CD4-positive, alpha-beta T cell treated with Interferon gamma for 1 hour (primary cell): Measurements from ENCODE around the gene MLH1.

Source experiments
- DNase-seq: peaks from one replicate; pipeline ENCODE4 v3.0.0-alpha.2; 2020

MLH1 gene

GRCh38 chr3:36981006-36981405 lies 12.3 kb upstream of the MLH1 start:
- no peak for DNase-seq

DNA sequence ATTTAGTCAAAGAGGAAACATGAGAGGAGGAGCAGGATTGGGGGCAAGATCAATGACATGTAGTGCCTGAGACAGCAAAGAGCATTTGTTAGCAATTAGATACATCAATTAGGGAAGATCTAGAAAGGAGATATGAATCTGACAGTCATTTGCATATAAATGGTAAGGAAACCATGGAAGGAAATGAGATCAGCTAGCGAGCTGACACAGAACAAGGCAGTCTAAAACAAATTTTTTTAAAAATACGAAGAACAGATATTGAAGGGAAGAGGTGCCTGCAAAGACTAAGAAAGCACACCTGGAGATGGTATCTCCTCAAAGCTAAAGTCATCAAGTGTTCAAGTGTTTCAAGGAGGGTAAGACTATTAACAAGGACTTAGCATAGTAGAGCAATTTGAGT lies 5.0 kb upstream of the MLH1 start:
- no peak for DNase-seq

- no peak for DNase-seq
Observed at GRCh38 chr3:36989005-36989404, 4.3 kb upstream of the MLH1 start.

DNA sequence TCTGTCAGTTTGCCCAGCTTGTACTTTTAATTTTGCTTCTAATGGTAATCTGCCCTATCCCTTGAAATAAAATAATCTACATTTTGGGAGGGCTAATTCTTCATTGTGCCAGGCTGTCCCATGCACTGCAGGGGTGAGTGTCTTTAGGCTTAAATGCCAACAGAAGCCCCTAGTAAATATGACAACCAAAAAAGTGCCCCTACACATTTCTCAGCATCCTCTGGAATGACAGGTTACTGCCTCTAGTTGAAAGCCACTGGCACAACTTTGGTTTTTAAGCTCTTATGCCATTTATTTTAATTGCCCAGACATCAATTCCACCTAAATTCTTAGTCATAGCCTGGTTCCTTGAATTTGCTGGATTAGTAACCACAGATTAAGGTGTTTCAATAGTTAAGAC lies 3.8 kb upstream of the MLH1 start:
- no peak for DNase-seq

- DNase-seq: no peak
Observed at GRCh38 chr3:36991147-36991546, 2.2 kb upstream of the MLH1 start.

- peak; percentile 18 for DNase-seq
Observed at GRCh38 chr3:36991923-36992805, 1.2 kb upstream of the MLH1 start.

GRCh38 chr3:36992806-36993325 lies 452 bp upstream of the MLH1 start, which contains the start of gene EPM2AIP1:
TSS of gene EPM2AIP1 (minus strand) at chr3:36993131. CDS start at chr3:36993077, 54 bp downstream.
- DNase-seq: no peak

DNA sequence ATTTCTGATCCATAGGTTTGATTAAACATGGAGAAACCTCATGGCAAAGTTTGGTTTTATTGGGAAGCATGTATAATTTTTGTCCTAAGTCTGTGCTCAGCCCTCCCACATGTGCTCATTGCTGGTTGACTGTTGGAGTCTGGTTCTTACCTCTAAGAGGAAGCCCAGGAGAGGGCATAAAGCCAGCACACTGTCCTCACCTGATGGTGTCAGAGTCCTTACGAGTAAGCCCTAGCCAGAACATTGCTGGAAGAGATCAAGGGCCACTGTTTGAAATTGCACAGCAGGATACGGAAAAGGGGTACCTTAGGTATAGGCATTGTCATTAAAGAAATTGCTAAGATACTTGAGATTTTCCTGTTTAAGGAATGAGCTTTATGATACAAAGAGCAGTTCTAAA lies 21.3 kb downstream of the MLH1 start:
- DNase-seq: no peak

- no peak for DNase-seq
Observed at GRCh38 chr3:37015642-37016041, 22.3 kb downstream of the MLH1 start.

DNA sequence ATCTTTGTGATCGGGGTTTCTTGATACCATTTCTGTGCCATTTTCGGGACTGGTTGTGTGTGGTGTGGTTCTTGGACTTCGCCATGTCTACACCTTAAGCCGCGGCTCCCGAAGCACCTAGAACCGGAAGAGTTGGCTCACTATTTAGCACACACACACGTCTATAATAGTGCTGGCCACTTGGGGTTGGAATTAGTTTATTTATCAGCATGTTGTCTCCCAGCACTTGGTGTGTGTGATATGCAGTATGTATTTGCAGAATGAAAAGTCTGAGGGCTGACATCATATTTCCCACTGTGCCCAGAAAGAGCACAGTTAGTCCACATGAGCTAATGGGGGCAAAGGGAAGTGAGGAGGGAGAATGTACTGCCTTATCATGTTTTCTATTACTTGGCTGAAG lies 23.6 kb downstream of the MLH1 start:
- DNase-seq: no peak

GRCh38 chr3:37017683-37018082 lies 24.4 kb downstream of the MLH1 start:
- no peak for DNase-seq

GRCh38 chr3:37024092-37024491 lies 30.8 kb downstream of the MLH1 start:
- DNase-seq: no peak

GRCh38 chr3:37024820-37025405 lies 31.6 kb downstream of the MLH1 start:
- DNase-seq: no peak

- no peak for DNase-seq
Observed at GRCh38 chr3:37025561-37026335, 32.4 kb downstream of the MLH1 start.

- DNase-seq: no peak
Observed at GRCh38 chr3:37026851-37027250, 33.5 kb downstream of the MLH1 start.

GRCh38 chr3:37028329-37028728 lies 35.0 kb downstream of the MLH1 start:
- no peak for DNase-seq

DNA sequence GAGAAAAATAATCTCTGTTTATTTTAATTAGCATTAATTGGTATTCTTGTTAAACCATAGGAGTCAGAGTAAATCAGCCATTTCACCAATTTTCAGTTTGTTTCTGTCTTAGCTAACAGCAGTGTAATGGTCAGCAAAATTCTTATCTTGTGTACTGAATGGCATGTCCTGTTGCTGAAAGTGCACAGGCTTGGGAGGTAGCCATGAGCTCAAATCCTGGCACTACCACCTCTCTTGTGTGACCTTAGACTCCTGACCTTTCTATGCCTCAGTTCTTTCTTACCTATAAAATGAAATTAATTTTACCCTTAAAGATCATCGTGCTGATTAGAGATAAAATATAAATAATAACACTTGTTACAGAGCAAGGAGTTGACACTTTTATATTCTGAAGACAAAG lies 35.8 kb downstream of the MLH1 start:
- no peak for DNase-seq

DNA sequence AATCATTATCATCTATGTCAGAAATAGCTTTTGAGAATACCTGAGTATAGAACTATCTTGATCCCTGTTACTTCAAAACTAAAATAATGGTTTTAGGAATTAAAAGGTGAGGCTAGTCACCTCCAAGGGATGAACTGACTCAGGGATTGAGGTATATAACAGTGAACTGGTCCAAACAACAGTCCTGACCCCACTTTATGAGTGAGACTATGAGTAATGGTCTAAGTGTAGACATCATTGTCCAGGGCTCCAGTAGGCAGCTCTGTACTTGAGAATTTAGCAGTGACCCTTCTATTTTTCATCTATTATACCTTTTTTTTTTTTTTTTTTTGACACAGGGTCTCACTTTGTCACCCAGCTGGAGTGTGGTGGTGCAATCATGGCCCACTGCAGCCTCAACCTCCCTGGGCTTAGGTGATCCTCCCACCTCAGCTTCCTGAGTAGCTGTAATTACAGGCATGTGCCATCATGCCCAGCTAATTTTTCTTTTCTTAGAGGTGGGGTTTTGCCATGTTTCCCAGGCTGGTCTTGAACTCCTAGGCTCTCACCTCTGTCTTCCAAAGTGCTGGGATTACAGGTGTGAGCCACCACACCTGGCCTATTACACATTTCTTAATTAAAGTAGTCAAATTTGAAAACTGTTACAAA lies 36.3 kb downstream of the MLH1 start:
- DNase-seq: no peak

DNA sequence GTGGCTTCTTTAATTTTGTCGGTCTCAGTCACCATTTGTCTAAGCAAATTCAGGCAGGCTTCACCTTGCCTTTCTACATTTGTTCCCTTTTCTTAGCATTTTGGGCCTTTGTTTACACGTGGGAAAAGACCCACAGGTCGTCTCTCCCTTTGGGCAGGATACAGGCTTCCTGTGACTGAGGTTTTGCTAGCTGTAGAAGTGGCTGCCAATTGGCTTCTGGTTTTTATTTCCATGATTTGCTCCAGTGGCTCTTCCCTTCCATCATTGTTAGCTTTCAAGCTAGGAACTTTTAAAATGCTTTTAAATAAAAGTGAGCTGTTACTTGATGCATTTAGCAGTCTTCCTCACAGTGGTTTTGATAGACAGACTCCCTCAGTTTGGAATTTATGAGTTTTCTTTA lies 37.3 kb downstream of the MLH1 start:
- DNase-seq: no peak

DNA sequence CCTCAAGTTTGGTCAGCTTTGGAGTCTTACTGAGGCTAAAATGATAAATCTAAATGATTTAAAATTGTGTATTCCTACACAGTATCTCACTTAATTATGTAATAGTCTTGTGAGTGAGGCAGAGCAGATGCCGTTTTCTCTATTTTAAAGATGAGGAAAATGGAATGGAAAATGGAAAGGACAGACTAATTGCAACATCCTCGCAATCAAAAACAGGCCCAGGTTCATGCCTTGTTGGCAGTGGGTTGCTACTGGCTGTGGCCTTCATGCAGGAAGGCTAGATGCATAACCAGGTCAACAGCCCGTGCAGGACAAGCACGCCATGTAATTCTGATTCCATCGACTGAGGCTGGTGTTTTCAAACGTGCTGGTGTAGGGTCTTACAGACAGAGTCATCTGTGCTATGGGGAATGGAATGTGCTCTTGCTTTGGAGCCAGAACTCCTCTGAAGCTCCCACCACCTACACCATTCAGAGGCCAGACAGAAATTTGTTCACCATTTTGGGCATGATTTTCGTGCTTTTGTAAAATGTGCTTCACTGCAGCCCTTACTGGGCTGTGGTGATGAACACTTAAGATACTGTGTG lies 37.9 kb downstream of the MLH1 start:
- no peak for DNase-seq

DNA sequence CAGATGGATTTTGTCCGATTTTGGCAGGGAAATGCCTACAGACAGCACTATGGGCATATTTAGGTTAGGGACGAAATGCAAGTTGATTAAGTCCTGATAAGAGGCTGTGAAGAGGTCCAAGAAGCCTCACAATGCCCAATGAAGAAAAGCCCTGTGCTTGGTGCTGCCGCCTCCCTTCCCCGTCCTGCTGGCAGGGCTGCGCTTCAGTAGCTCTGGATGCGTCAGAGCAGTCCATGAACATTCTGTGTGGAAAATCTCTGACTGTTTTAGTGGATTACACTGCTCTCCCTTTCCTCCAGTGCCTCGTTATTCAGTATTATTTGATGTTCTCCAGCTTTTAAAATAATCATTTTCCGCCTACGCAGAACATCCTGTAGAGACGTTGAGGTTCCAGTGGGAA lies 39.6 kb downstream of the MLH1 start:
- no peak for DNase-seq

DNA sequence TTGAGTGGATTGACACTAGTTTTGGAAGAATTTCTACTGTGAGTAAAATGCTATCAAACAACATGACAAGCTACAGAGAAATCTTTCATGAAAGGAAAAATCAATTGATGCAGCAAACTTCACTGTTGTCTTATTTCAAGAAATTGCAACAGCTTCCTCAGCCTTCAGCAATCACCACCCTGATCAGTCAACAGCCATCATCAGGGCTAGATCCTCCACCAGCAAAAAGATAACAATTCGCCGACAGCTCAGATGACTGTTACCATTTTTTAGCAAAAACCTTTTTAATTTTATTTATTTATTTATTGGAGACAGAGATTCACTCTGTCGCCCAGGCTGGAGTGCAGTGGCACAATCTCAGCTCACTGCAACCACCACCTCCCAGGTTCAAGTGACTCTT lies 44.0 kb downstream of the MLH1 start:
- DNase-seq: no peak
